ENCODE measurements around the gene ANAPC13. TPM values are rescaled to one million over a fixed set of nuclear protein-coding genes. Genes with fewer than 3 reads are reported as not detected.

ANAPC13 gene
- total and polyA plus RNA-seq, 7 donors, result 46.7 to 88.9 (median 59.0) TPM

GRCh38 chr3:134477938-134478337, 7.8 kb downstream of the ANAPC13 start:
- intact Hi-C loops (cut with DNase I), result no loop called here
- Histone ChIP-seq H3K27me3 (no peaks in the 10 kb centered on the region), H3K36me3 (peaks cover 5 to 63% (median 25%) of the 10 kb centered on the region in 4 donors), H3K9me3 (no peaks in the 10 kb centered on the region), H3K27ac (no peak overlapping the region), H3K4me3 (no peak overlapping the region), H3K4me1 (peaks cover 0 to 19% (median 11%) of the 10 kb centered on the region in 4 donors)
- DNase-seq, result no peak
- TF ChIP-seq POLR2A (IDR thresholded peaks at IDR 0.05), result no peak
- no peak for TF ChIP-seq CTCF (IDR thresholded peaks at IDR 0.05)
- WGBS, 2 donors, result 77 to 80% methylated on average over 2 of the region's 2 CpGs

GRCh38 chr3:134477002-134477401, 8.8 kb downstream of the ANAPC13 start:
- Histone ChIP-seq H3K4me1 (peaks cover 0 to 18% (median 8%) of the 10 kb centered on the region in 4 donors), H3K9me3 (no peaks in the 10 kb centered on the region), H3K4me3 (no peak overlapping the region), H3K27me3 (no peaks in the 10 kb centered on the region), H3K27ac (peak overlapping the region in 3 of 4 donors; percentile 35 to 51 (median 45)), H3K36me3 (peaks cover 5 to 54% (median 22%) of the 10 kb centered on the region in 4 donors)
- 86 to 96% methylated on average over 6 of the region's 6 CpGs for WGBS, 2 donors
- intact Hi-C loops (cut with DNase I), result no loop called here
- no peak for DNase-seq
- TF ChIP-seq EP300 (IDR thresholded peaks at IDR 0.05) (no peak), POLR2AphosphoS5 (IDR thresholded peaks at IDR 0.05) (no peak), CTCF (IDR thresholded peaks at IDR 0.05) (no peak), POLR2A (IDR thresholded peaks at IDR 0.05) (no peak)

GRCh38 chr3:134476306-134476705, 9.5 kb downstream of the ANAPC13 start:
- TF ChIP-seq EP300 (IDR thresholded peaks at IDR 0.05) (no peak), CTCF (IDR thresholded peaks at IDR 0.05) (no peak), POLR2A (IDR thresholded peaks at IDR 0.05) (no peak), POLR2AphosphoS5 (IDR thresholded peaks at IDR 0.05) (no peak)
- no peak overlapping the region for H3K4me3 ChIP-seq
- H3K36me3 ChIP-seq, result peaks cover under 1 to 47% (median 17%) of the 10 kb centered on the region in 4 donors
- intact Hi-C loops (cut with DNase I), result no loop called here
- WGBS, 2 donors, result 75 to 79% methylated on average over 4 of the region's 4 CpGs
- DNase-seq, result no peak
- H3K4me1 ChIP-seq, result peaks cover 0 to 18% (median 8%) of the 10 kb centered on the region in 4 donors
- H3K27me3 ChIP-seq, result no peaks in the 10 kb centered on the region
- H3K27ac ChIP-seq, result peak overlapping the region in 3 of 4 donors; percentile 35 to 51 (median 45)
- no peaks in the 10 kb centered on the region for H3K9me3 ChIP-seq

GRCh38 chr3:134474956-134475355, 10.8 kb downstream of the ANAPC13 start:
- TF ChIP-seq POLR2A (IDR thresholded peaks at IDR 0.05) (no peak), CTCF (IDR thresholded peaks at IDR 0.05) (no peak), POLR2AphosphoS5 (IDR thresholded peaks at IDR 0.05) (no peak), EP300 (IDR thresholded peaks at IDR 0.05) (no peak)
- Histone ChIP-seq H3K4me3 (no peak overlapping the region), H3K9me3 (no peaks in the 10 kb centered on the region), H3K27ac (no peak overlapping the region), H3K36me3 (peaks cover 0 to 33% (median 7%) of the 10 kb centered on the region in 4 donors), H3K27me3 (no peaks in the 10 kb centered on the region), H3K4me1 (peaks cover 0 to 18% (median 8%) of the 10 kb centered on the region in 4 donors)
- intact Hi-C loops (cut with DNase I), result loop anchor here (1.0 kb wide), 1 partner anchor 167 kb away; no protein-coding TSS in a partner anchor
- DNase-seq, result no peak
- WGBS, 2 donors, result 93 to 95% methylated on average over 5 of the region's 5 CpGs

Data from sigmoid colon (tissue), 7 donors.